HepG2 (cell line): ENCODE results near the gene RAB33B. TPM values are rescaled to one million over a fixed set of nuclear protein-coding genes. Genes with fewer than 3 reads are reported as not detected.

Experiments
- ATAC-seq: fragments of 200-7000 bp; cut with Tn5 transposase; 3 replicates; pipeline ENCODE4 v1.9.1; 2020; ENCODE audit warnings: mild to moderate bottlenecking, moderate library complexity
- BruUV-seq: library from RNA; stranded (reverse); fragments of 400-500 nt; replicated peaks from 2 replicates; lab custom pipeline; 2021; lab: Mats Ljungman, UMichigan
- CTCF ChIA-PET: fragments of 300-600 bp; formaldehyde crosslinking; extraction: SDS; loops from one replicate; lab custom pipeline; 2021; ENCODE audit warnings: low total read pairs, inconsistent platforms, low intra/inter-chr PET ratio; lab: Yijun Ruan, JAX
- POLR2A ChIA-PET: fragments of 350-600 bp; sonication (Branson Sonifier 250); formaldehyde crosslinking; loops from one replicate; lab custom pipeline; 2020; ENCODE audit warnings: antibody characterized with exemption, inconsistent platforms; lab: Yijun Ruan, JAX
- DNase-seq: peaks from one replicate; pipeline ENCODE4 v3.0.0-alpha.2; 2015; ENCODE audit warnings: low spot score
- FAIRE-seq: peaks from 3 replicates; lab custom pipeline; 2011; peaks lifted over from hg19 to GRCh38; lab: Jason Lieb, UNC
- H2AFZ ChIP-seq: one replicate; pipeline ENCODE4 v1.6.1; 2011; ENCODE audit warnings: low read length, inconsistent platforms
- H3K27ac ChIP-seq: fragments of 300-600 bp; 3 replicates; pipeline ENCODE4 v1.8.0; 2011; ENCODE audit warnings: mixed run types, mild to moderate bottlenecking, mixed read lengths, low read length, inconsistent platforms; ENCODE audit not compliant: insufficient read depth; ENCODE audit errors: extremely low read length
- H3K27me3 ChIP-seq, 2 experiments: fragments of 200-600 bp in 1 of 2; 2 replicates in 1 of 2; 3 replicates in 1 of 2; pipeline versions ENCODE4 v1.6.0 to v1.8.0; 2011; ENCODE audit warnings: low read length in 2 of 2, mild to moderate bottlenecking in 2 of 2, moderate library complexity in 2 of 2, inconsistent platforms in 1 of 2; ENCODE audit not compliant: insufficient read depth in 2 of 2, control insufficient read depth in 1 of 2
- H3K36me3 ChIP-seq, 2 experiments: fragments of 200-600 bp in 1 of 2; replicated peaks in 1 of 2; 2 replicates in 1 of 2; 3 replicates in 1 of 2; pipeline versions ENCODE4 v1.5.1 to v1.8.0; 2011; ENCODE audit warnings: low read length in 2 of 2, inconsistent platforms in 1 of 2; ENCODE audit not compliant: insufficient read depth in 2 of 2, control insufficient read depth in 1 of 2
- H3K4me1 ChIP-seq: 2 replicates; pipeline ENCODE4 v1.5.1; 2012; ENCODE audit warnings: low read length, inconsistent platforms; ENCODE audit not compliant: insufficient read depth
- H3K4me2 ChIP-seq: 2 replicates; pipeline ENCODE4 v1.6.0; 2011; ENCODE audit warnings: low read depth, low read length, inconsistent platforms
- H3K4me3 ChIP-seq, 3 experiments: fragments of 200-600 bp in 1 of 3; sonication (generic), shearing (Covaris generic) in 1 of 3; replicated peaks in 1 of 3; 2 replicates each; pipeline ENCODE4 v1.5.1; 2011 to 2016; ENCODE audit warnings: low read length in 3 of 3, inconsistent platforms in 2 of 3, low read depth in 2 of 3, mild to moderate bottlenecking in 2 of 3, control low read depth in 1 of 3, mixed read lengths in 1 of 3; ENCODE audit not compliant: insufficient read depth in 1 of 3
- H3K79me2 ChIP-seq: one replicate; pipeline ENCODE4 v1.6.1; 2011; ENCODE audit warnings: low read length, inconsistent platforms; ENCODE audit not compliant: insufficient read depth
- H3K9ac ChIP-seq: 2 replicates; pipeline ENCODE4 v1.6.0; 2011; ENCODE audit warnings: mild to moderate bottlenecking, low read depth, low read length, inconsistent platforms; ENCODE audit not compliant: insufficient read depth
- H3K9me3 ChIP-seq: 2 replicates; pipeline ENCODE4 v1.5.1; 2012; ENCODE audit warnings: mild to moderate bottlenecking, low read length
- H4K20me1 ChIP-seq: 2 replicates; pipeline ENCODE4 v1.6.0; 2011; ENCODE audit warnings: inconsistent platforms, mild to moderate bottlenecking, low read length, moderate library complexity; ENCODE audit not compliant: insufficient read depth
- EZH2 ChIP-seq: conservative IDR thresholded peaks from 2 replicates; pipeline ENCODE4 v1.6.1; 2012; ENCODE audit warnings: mild to moderate bottlenecking, low read depth, low read length, moderate library complexity
- FOSL2 ChIP-seq: sonication (generic); formaldehyde crosslinking; IDR thresholded peaks from 2 replicates; pipeline ENCODE4 v1.4.0; 2020; ENCODE audit warnings: missing genetic modification reagents
- MIER3 ChIP-seq: IDR thresholded peaks from 2 replicates; pipeline ENCODE4 v1.6.1; 2016; ENCODE audit warnings: missing compliant biosample characterization, borderline replicate concordance
- NFE2L2 ChIP-seq: fragments of 150-350 bp; IDR thresholded peaks from 2 replicates; pipeline ENCODE4 v1.6.1; 2014; ENCODE audit warnings: low read length
- NPAS2 ChIP-seq: sonication (generic); formaldehyde crosslinking; IDR thresholded peaks from 2 replicates; pipeline ENCODE4 v1.8.0; 2022; ENCODE audit warnings: mild to moderate bottlenecking, missing genetic modification reagents, borderline replicate concordance
- RELA ChIP-seq: sonication (generic); formaldehyde crosslinking; IDR thresholded peaks from 2 replicates; pipeline ENCODE4 v1.4.0; 2020; ENCODE audit warnings: missing genetic modification reagents
- SRSF9 ChIP-seq: fragments of 200-400 bp; formaldehyde crosslinking; IDR thresholded peaks from 2 replicates; pipeline ENCODE4 v1.6.1; 2018; ENCODE audit warnings: borderline replicate concordance, mild to moderate bottlenecking, low read depth, low read length; ENCODE audit not compliant: insufficient read depth, poor library complexity, severe bottlenecking
- ZFP82 ChIP-seq: sonication (generic); formaldehyde crosslinking; IDR thresholded peaks from 2 replicates; pipeline ENCODE4 v1.5.1; 2020; ENCODE audit warnings: mild to moderate bottlenecking, missing genetic modification reagents, borderline replicate concordance
- ZNF225 ChIP-seq: sonication (generic); formaldehyde crosslinking; IDR thresholded peaks from 2 replicates; pipeline ENCODE4 v1.4.0; 2020; ENCODE audit warnings: mild to moderate bottlenecking, missing genetic modification reagents
- ZNF30 ChIP-seq: sonication (generic); formaldehyde crosslinking; IDR thresholded peaks from 2 replicates; pipeline ENCODE4 v1.5.0; 2020; ENCODE audit warnings: mild to moderate bottlenecking, missing genetic modification reagents
- ZNF484 ChIP-seq: sonication (generic); formaldehyde crosslinking; IDR thresholded peaks from 2 replicates; pipeline ENCODE4 v1.5.1; 2020; ENCODE audit warnings: mild to moderate bottlenecking, low read depth, missing genetic modification reagents, borderline replicate concordance
- WGBS: methylation state at CpG from one replicate; pipeline ENCODE4 v1.1.6; 2017; ENCODE audit warnings: low lambda C conversion rate; 5-methylcytosine and 5-hydroxymethylcytosine counted together
- in situ Hi-C: cut with HindIII; loops from 2 replicates; pipeline ENCODE4 v1.10.0; 2017; ENCODE audit warnings: low pct_unique_long_range_greater_than_20kb; ENCODE audit not compliant: extremely low pct_ligation_motif_present
- intact Hi-C: fragments of 100-400 bp; cut with micrococcal nuclease; formaldehyde crosslinking; loops from one replicate; pipeline ENCODE4 v1.10.0; 2022; ENCODE audit not compliant: unreplicated experiment
- polyA plus RNA-seq, 8 experiments: library from polyadenylated mRNA; depleted of rRNA in 3 of 8; stranded (reverse) in 7 of 8; unstranded in 1 of 8; fragments of >200 nt; fragmentation: Illumina TruSeq in 4 of 8; extraction: Trizol in 4 of 8; gene quantifications; 2 replicates each; pipeline versions ENCODE4 v1.2.1 to v1.2.3, GENCODE V29; 2011 to 2016; ENCODE audit warnings: low read depth in 4 of 8, missing spikeins in 1 of 8, mixed read lengths in 1 of 8; ENCODE audit not compliant: insufficient read depth in 1 of 8
- total RNA-seq, 5 experiments: library from RNA; depleted of rRNA; stranded (reverse); fragments of >200 nt; fragmentation: Illumina TruSeq; extraction: Trizol; gene quantifications; 2 replicates each; pipeline ENCODE4 v1.2.3, GENCODE V29; 2016; ENCODE audit warnings: low read depth in 1 of 5
- TF ChIP-seq, protein P1 (sequence below): sonication (generic); formaldehyde crosslinking; IDR thresholded peaks from 2 replicates; pipeline ENCODE4 v1.5.0; 2020; ENCODE audit warnings: mild to moderate bottlenecking, missing genetic modification reagents
- TF ChIP-seq, protein P2 (sequence below): sonication (generic); IDR thresholded peaks from 2 replicates; pipeline ENCODE4 v1.6.1; 2016; ENCODE audit warnings: low read depth, borderline replicate concordance

RAB33B gene
- total and polyA plus RNA-seq, 2 of the 13 experiments (the other 11 are each of a cell fraction or from before 2014, with no cell fraction given) = 7.6 to 8.1 TPM

DNA sequence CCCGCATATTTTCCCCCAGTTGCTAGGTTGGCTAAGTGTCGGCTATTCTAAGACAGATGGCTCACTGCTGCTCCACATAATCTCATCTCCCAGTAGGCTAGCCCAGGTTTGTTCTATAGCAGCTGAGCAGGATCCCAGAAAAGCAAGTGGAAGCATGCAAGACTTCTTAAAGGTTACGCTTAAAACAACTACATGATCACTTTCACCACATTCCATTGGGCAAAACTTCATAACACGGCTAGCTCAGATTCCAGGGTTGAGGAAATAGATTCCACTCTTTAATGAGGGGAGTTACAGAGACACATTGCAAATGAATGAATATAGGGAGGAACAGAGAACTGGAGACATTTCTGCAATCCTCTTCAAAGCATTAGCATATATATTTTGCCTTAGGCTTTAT, 12.9 kb upstream of the RAB33B start:
- no peak overlapping the region for H3K27ac ChIP-seq
- ChIA-PET POLR2A (no interaction called here), CTCF (no interaction called here)
- no peaks in the 10 kb centered on the region for H3K27me3 ChIP-seq
- intact Hi-C loops = no loop called here
- TF ChIP-seq ZNF225 (CRISPR knock-in tag) = no peak
- no peak for TF ChIP-seq ZFP82 (CRISPR knock-in tag)
- TF ChIP-seq MIER3 (CRISPR knock-in tag) = no peak
- TF ChIP-seq, protein P1, sequence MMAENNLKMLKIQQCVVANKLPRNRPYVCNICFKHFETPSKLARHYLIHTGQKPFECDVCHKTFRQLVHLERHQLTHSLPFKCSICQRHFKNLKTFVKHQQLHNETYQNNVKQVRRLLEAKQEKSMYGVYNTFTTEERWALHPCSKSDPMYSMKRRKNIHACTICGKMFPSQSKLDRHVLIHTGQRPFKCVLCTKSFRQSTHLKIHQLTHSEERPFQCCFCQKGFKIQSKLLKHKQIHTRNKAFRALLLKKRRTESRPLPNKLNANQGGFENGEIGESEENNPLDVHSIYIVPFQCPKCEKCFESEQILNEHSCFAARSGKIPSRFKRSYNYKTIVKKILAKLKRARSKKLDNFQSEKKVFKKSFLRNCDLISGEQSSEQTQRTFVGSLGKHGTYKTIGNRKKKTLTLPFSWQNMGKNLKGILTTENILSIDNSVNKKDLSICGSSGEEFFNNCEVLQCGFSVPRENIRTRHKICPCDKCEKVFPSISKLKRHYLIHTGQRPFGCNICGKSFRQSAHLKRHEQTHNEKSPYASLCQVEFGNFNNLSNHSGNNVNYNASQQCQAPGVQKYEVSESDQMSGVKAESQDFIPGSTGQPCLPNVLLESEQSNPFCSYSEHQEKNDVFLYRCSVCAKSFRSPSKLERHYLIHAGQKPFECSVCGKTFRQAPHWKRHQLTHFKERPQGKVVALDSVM = no peak
- no peak for TF ChIP-seq FOSL2 (CRISPR knock-in tag)
- no peaks in the 10 kb centered on the region for H3K9me3 ChIP-seq
- H3K4me2 ChIP-seq = no peak overlapping the region
- ATAC-seq (no peak), DNase-seq (no peak), FAIRE-seq (no peak)
- H2AFZ ChIP-seq = no peak overlapping the region
- H3K9ac ChIP-seq = no peak overlapping the region
- H3K36me3 ChIP-seq = no peaks in the 10 kb centered on the region
- in situ Hi-C loops = no loop called here
- H4K20me1 ChIP-seq = no peaks in the 10 kb centered on the region
- no peaks in the 10 kb centered on the region for H3K79me2 ChIP-seq
- WGBS = 98% methylated on average over 4 of the region's 4 CpGs
- no peaks in the 10 kb centered on the region for H3K4me1 ChIP-seq
- H3K4me3 ChIP-seq = no peak overlapping the region
- BruUV-seq = no TSS peak

DNA sequence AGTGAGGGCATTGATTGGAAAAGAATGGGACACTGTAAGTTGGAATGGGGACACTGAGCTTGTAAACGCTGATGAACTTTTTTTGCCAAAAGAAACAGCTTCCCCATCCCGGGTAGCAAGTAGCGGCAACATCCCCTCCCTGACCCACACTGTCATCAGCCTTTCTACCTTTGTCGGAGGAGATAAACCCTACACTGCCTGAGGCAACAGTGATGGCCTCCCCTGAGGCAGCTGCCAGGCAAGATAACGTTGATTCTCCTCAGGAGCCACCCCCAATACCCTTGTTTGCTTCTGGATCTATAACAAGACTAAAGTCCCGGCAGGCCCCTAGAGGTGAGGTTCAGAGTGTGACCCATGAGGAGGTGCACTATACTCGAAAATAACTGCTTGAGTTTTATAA, 10.3 kb upstream of the RAB33B start:
- ATAC-seq (no peak), DNase-seq (no peak), FAIRE-seq (no peak)
- intact Hi-C loops (no loop called here), in situ Hi-C loops (no loop called here)
- no peaks in the 10 kb centered on the region for H3K9me3 ChIP-seq
- H3K4me2 ChIP-seq = no peak overlapping the region
- H3K79me2 ChIP-seq = no peaks in the 10 kb centered on the region
- ChIA-PET POLR2A (no interaction called here), CTCF (no interaction called here)
- BruUV-seq = no TSS peak
- WGBS = 78% methylated on average over 7 of the region's 7 CpGs
- no peak overlapping the region for H3K9ac ChIP-seq
- H4K20me1 ChIP-seq = no peaks in the 10 kb centered on the region
- peaks cover 10% of the 10 kb centered on the region; the same call in 1 of the 2 replicates for H3K4me1 ChIP-seq
- H2AFZ ChIP-seq = no peak overlapping the region
- H3K4me3 ChIP-seq = no peak overlapping the region
- no peaks in the 10 kb centered on the region for H3K27me3 ChIP-seq
- no peaks in the 10 kb centered on the region for H3K36me3 ChIP-seq
- H3K27ac ChIP-seq = no peak overlapping the region
- TF ChIP-seq ZNF484 = no peak
- no peak for TF ChIP-seq SRSF9
- no peak for TF ChIP-seq EZH2
- TF ChIP-seq NPAS2 = no peak
- TF ChIP-seq, protein P2, sequence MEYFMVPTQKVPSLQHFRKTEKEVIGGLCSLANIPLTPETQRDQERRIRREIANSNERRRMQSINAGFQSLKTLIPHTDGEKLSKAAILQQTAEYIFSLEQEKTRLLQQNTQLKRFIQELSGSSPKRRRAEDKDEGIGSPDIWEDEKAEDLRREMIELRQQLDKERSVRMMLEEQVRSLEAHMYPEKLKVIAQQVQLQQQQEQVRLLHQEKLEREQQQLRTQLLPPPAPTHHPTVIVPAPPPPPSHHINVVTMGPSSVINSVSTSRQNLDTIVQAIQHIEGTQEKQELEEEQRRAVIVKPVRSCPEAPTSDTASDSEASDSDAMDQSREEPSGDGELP = no peak
- no peak for TF ChIP-seq ZNF30 (CRISPR knock-in tag)
- TF ChIP-seq NFE2L2 = no peak
- no peak for TF ChIP-seq RELA
